GM18520 (cell line): Measurements from ENCODE around the gene RELB.
"Not testable (repeated sequence)": the region's sequence is repeated elsewhere in the genome, so short reads cannot be mapped to it uniquely, and the experiment has no call there.

ENCODE experiments used
- ATAC-seq: cut with Tn5 transposase; IDR thresholded peaks from one replicate; pipeline ENCODE4 v1.9.1; 2021; ENCODE audit not compliant: unreplicated experiment

Gene RELB

DNA sequence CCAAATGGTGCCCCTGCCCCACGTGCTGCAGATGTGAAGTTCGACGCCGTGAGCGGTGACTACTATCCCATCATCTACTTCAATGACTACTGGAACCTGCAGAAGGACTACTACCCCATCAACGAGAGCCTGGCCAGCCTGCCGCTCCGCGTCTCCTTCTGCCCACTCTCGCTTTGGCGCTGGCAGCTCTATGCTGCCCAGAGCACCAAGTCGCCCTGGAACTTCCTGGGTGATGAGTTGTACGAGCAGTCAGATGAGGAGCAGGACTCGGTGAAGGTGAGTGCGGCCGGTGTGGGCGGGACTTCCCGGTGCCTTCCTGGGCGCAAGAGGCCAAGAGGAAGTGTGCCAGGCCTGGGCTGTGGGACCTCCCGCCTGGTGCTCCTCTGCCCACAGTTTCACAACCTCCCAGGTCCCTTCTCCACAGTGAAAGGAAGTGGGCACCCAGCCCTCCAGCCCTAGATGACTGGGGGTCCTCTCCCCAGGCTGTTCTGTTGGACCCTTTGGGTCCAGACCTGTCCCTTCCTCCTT, 14.1 kb upstream of the RELB start:
- ATAC-seq: no peak

GRCh38 chr19:44988273-44988672, 13.0 kb upstream of the RELB start:
- ATAC-seq: no peak

DNA sequence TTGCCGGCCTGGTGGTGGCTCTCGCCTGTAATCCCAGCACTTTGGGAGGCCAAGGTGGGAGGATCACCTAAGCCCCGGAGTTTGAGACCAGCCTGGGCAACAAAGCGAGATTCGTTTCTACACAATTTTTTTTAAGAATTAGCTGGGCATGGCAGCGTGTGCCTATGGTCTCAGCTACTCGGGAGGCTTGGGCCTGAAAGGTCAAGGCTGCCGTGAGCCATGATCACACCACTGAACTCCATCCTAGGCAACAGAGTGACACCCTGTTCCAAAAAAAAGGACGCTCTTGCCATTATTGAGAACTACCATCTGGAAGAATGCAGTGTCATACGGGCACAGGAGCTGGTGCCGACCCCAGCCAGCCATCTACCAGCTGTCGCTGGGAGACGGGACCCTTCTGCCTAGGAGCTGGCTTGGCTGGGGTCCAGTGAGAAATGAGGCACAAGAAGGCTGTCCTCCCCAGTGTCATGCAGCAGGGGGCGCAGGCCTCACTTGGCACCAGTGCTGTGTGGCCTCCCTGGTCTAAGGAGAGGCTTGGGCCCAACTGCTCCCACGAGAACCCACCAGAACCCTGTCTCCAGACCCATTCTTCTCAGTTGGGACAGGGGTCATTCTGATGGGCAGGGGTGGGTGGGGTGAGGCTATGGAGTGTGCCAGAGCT, 12.2 kb upstream of the RELB start:
- ATAC-seq: no peak

DNA sequence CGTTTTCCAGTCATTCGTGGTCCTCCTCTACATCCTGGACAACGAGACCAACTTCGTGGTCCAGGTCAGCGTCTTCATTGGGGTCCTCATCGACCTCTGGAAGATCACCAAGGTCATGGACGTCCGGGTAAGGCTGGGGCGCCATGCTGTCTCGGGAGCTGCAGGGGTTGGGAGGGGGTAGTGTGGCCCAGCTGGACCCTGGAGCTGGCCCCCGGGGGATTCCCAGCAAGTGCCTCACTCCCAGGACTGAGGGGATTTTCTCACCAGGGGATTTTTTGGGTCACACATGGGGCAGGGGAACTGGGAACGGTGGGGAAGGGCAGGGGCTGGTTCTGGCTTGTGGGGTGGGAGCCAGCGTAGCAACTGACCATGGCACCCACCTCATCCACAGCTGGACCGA, 10.8 kb upstream of the RELB start:
- ATAC-seq: no peak

DNA sequence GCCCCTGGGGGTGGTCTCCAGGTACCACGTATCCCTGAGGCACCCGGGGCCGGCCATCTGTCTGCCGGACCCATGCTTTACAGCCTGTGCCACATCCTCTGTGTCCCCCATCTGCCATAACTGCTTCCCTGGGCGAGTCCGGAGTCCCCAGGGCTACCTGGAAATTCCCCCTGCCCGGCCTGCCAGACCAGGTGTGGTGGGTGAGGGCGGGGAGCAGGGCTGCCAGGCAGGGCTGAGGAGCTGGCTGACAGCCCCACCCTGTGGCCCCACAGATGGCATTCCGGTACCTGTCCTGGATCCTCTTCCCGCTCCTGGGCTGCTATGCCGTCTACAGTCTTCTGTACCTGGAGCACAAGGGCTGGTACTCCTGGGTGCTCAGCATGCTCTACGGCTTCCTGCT, 10.3 kb upstream of the RELB start:
- no peak for ATAC-seq

DNA sequence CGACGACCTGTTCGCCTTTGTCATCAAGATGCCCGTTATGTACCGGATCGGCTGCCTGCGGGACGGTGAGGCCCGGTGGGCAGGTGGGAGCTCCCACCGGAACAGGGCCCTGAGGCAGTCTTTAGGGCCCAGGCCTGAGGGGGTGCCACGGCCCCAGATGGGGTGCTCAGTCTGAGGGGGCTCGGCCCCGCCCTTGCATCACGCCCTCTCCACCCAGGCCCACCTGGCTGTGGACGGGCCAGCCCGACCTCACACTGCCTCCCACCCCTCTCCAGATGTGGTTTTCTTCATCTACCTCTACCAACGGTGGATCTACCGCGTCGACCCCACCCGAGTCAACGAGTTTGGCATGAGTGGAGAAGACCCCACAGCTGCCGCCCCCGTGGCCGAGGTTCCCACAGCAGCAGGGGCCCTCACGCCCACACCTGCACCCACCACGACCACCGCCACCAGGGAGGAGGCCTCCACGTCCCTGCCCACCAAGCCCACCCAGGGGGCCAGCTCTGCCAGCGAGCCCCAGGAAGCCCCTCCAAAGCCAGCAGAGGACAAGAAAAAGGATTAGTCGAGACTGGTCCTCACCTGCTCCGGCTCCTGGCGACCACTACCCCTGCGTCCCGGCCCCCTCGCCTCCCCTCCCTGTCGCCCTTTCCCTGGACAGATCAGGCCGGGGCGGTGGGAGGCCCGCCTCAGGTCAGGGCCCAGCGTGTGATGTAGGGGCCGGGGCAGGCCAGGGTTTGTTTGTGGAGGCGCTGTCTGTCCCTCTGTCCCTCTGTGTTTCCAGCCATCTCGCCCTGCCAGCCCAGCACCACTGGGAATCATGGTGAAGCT, 8.7 kb upstream of the RELB start:
- no peak for ATAC-seq

- no peak for ATAC-seq
Observed at GRCh38 chr19:44993526-44993925, 7.7 kb upstream of the RELB start.

GRCh38 chr19:44993926-44994537, 7.2 kb upstream of the RELB start:
- ATAC-seq: no peak

GRCh38 chr19:44998025-44998424, 3.2 kb upstream of the RELB start:
- no peak for ATAC-seq

- not testable (repeated sequence) for ATAC-seq
Observed at GRCh38 chr19:44999131-44999925, 1.9 kb upstream of the RELB start.

DNA sequence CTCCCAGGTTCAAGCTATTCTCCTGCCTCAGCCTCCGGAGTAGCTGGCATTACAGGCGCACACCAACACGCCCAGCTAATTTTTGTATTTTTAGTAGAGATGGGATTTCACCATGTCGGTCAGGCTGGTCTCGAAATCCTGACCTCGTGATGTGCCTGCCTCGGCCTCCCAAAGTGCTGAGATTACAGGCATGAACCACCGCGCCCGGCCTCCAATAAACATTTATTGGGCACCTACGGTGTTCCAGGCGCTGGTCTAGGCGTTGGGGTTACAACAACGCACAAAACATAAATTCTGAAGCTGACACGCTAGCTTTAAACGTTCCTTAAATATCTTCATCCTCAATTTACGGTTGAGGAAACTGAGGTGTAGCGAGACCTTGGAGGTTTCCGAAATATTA, 599 bp upstream of the RELB start:
- ATAC-seq: not testable (repeated sequence)

- no peak for ATAC-seq
Observed at GRCh38 chr19:45003485-45003884, 2.2 kb downstream of the RELB start.

- ATAC-seq: no peak
Observed at GRCh38 chr19:45005787-45006186, 4.5 kb downstream of the RELB start.

- no peak for ATAC-seq
Observed at GRCh38 chr19:45008552-45008951, 7.3 kb downstream of the RELB start.

DNA sequence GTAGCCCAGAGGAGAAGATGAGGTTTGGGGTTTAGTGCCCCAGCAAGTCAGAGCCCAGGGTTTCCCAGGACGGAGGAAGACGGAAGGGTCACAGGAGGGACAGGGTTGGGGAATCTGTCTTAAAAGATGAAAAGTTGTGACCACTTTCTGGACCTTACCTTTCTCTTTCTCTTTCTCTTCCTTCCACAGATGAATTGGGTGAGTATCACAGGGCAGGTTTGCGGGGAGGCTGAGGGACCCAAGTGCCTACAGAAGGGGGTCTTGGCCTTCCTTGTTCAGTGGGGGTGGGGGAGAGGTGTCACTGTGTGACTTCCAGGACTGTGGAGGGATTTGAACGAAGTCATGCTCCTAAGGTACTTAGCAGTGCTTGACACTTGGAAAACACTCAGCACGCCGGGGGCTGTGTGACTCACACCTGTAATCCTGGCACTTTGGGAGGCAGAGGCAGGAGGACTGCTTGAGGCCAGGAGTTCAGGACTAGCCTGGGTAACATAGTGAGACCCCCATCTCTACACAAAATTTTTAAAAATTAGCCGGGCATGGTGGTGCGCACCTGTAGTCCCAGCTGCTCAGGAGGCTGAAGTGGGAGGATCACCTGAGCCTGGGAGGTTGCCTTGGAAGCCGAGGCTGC, 8.5 kb downstream of the RELB start:
- no peak for ATAC-seq

DNA sequence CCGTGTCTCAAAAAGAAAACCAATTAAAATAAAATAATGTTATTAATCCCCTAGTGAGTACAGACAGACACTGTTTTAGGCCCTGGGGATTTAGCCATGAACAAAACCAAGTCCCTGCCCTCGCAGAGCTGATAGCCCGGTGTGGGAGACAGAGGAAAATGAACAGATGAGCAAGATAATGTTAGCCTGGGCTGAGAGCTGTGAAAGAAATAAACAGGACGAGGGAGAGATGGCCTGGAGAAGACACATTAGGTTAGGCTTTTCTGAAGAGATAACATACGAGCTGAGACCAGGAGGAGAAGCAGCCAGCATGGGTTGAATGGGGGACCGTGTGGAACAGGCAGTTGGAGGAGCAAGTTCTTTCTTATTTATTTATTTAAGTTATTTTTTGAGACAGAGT, 9.0 kb downstream of the RELB start:
- ATAC-seq: no peak

GRCh38 chr19:45011959-45012358, 10.7 kb downstream of the RELB start:
- ATAC-seq: no peak

DNA sequence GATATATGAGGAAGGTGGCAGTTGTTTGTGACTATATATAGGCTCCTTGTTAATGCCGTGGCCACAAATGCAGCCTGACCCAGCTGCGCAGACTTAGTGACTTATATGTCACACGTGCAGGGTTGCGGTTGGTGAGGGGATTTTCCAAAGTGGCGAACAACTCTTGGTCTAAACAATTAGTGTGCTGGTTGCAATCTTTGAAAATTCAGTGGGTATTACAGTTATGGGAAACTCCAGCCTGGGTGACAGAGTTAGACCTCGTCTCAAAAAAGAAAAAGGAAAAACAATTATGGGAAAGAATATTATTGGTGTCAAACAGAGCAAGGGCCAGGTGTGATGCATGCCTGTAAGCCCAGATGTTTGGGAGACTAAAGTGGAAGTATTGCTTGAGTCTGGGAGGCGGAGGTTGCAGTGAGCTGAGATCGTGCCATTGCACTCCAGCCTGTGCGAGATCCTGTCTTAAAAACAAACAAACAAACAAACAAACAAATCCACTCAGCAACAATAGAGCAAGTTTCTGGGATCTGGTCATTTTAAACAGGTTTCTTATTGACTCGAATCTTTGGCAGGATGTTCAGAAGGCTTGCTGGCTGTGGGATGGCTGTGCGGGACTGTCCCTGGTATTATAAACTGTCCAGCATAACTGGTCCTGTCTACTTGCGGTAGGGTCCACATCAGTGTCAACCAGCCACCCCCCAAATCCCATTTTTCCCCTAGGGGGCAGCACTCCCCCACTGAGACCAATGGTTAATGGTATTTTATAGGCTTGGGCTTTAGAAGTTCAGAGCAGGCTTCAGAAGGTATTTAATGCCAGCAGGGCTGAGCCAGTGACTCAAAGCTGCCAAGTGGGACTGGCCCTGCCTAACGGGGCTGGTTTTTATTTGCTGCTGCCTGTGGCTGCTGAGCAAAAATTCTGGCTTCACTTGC, 15.4 kb downstream of the RELB start:
- ATAC-seq: peak; percentile 81

DNA sequence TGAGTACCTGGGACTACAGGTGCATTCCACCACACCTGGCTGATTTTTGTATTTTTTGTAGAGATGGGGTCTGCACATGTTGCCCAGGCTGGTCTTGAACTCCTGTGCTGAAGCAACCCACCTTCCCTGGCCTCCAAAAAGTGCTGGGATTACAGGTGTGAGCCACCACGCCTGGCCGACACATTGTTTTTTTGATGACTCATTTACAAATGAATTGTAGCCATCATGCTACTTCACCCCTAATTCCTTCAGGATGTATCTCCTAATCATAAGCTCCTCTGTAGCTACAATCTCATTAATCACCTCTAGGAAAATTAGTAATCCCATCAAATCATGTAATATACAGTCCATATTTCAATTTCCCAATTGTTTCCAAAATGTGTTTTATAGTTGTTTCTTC, 17.9 kb downstream of the RELB start:
- no peak for ATAC-seq

DNA sequence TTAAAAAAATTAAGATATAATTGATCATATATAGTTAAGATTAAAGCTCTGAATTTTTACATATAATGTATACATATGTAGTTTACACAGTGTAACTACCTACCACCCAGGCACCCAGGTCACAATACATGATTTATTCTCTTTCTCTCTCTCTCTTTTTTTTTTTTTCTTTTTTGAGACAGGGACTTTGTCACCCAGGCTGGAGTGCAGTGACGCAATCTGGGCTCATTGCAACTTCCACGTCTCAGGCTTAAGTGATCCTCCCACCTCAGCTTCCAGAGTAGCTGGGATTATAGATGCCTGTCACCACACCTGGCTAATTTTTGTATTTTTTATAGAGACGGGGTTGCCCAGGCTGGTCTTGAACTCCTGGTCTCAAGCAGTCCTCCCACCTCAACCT, 18.8 kb downstream of the RELB start:
- no peak for ATAC-seq
